CD4-positive, CD25-positive, alpha-beta regulatory T cell (primary cell): ENCODE data around the gene CYTH3. TPM values are rescaled to one million over a fixed set of nuclear protein-coding genes. Genes with fewer than 3 reads are reported as not detected.

Experiments used
- ATAC-seq, 2 donors: fragments of 150-1000 bp; cut with Tn5 transposase; one replicate each; pipeline ENCODE4 v1.10.0; 2021; ENCODE audit warnings: low read depth in 2 of 2, moderate number of reproducible peaks in 2 of 2, moderate library complexity in 1 of 2
- DNase-seq, 3 donors: peaks; one replicate each; pipeline versions ENCODE4 v3.0.0 to v3.0.0-alpha.2; 2012 to 2022; ENCODE audit warnings: mixed read lengths in 1 of 3
- H3K27ac ChIP-seq: one replicate; pipeline ENCODE4 v1.7.0; 2013; ENCODE audit warnings: mild to moderate bottlenecking, low read length; ENCODE audit not compliant: insufficient read depth, poor library complexity, severe bottlenecking
- H3K27me3 ChIP-seq: one replicate; pipeline ENCODE4 v1.7.0; 2013; ENCODE audit warnings: low read length; ENCODE audit not compliant: control insufficient read depth, insufficient read depth
- H3K36me3 ChIP-seq: one replicate; pipeline ENCODE4 v1.7.0; 2013; ENCODE audit warnings: mild to moderate bottlenecking, low read length, moderate library complexity; ENCODE audit not compliant: control insufficient read depth, insufficient read depth
- H3K4me1 ChIP-seq: 2 replicates; pipeline ENCODE4 v1.7.0; 2013; ENCODE audit warnings: mild to moderate bottlenecking, low read length; ENCODE audit not compliant: insufficient read depth, control insufficient read depth, poor library complexity, severe bottlenecking
- H3K4me3 ChIP-seq: one replicate; pipeline ENCODE4 v1.7.0; 2013; ENCODE audit warnings: low read depth, mild to moderate bottlenecking, low read length, moderate library complexity
- H3K9me3 ChIP-seq, 2 experiments: 1 replicate in 1 of 2; 2 replicates in 1 of 2; pipeline ENCODE4 v1.7.0; 2013; ENCODE audit warnings: low read length in 2 of 2, mild to moderate bottlenecking in 1 of 2, moderate library complexity in 1 of 2; ENCODE audit not compliant: control insufficient read depth in 2 of 2
- H3K27ac Mint-ChIP-seq, 3 donors: one replicate each; pipeline ENCODE4 v1.8.0; 2020 to 2022; ENCODE audit warnings: mild to moderate bottlenecking in 3 of 3, mixed read lengths in 3 of 3, moderate library complexity in 2 of 3
- H3K27me3 Mint-ChIP-seq: one replicate; pipeline ENCODE4 v1.8.0; 2022; ENCODE audit warnings: mild to moderate bottlenecking, mixed read lengths
- H3K36me3 Mint-ChIP-seq: one replicate; pipeline ENCODE4 v1.8.0; 2020; ENCODE audit warnings: mixed read lengths
- H3K4me1 Mint-ChIP-seq, 4 donors: one replicate each; pipeline ENCODE4 v1.8.0; 2020 to 2022; ENCODE audit warnings: mixed read lengths in 4 of 4, mild to moderate bottlenecking in 1 of 4
- H3K4me3 Mint-ChIP-seq, 4 donors: one replicate each; pipeline ENCODE4 v1.8.0; 2020 to 2022; ENCODE audit warnings: mild to moderate bottlenecking in 4 of 4, mixed read lengths in 4 of 4, moderate library complexity in 3 of 4
- H3K9me3 Mint-ChIP-seq, 7 donors: one replicate each; pipeline ENCODE4 v1.8.0; 2020 to 2022; ENCODE audit warnings: mixed read lengths in 7 of 7, mild to moderate bottlenecking in 3 of 7, moderate library complexity in 2 of 7
- polyA plus RNA-seq, 4 donors: library from polyadenylated mRNA; unstranded; fragments of 300-500 nt; fragmentation: Illumina TruSeq; gene quantifications; one replicate each; pipeline ENCODE4 v1.2.3, GENCODE V29; 2021
- total RNA-seq: library from RNA; stranded (reverse); gene quantifications from one replicate; pipeline ENCODE4 v1.2.3, GENCODE V29; 2022

CYTH3 gene
- total and polyA plus RNA-seq, 5 donors from 2014 or later: 1.4 to 14.3 (median 3.8) TPM

GRCh38 chr7:6279341-6279740, 6.9 kb upstream of the CYTH3 start:
- DNase-seq: no peak
- Histone ChIP-seq H3K4me3 (no peak overlapping the region), H3K9me3 (no peaks in the 10 kb centered on the region), H3K27ac (no peak overlapping the region), H3K36me3 (no peaks in the 10 kb centered on the region), H3K4me1 (no peaks in the 10 kb centered on the region), H3K27me3 (no peaks in the 10 kb centered on the region)
- H3K27ac Mint-ChIP-seq: peak overlapping the region in 1 of 3 donors; percentile 62
- no peak for ATAC-seq
- H3K36me3 Mint-ChIP-seq: no peaks in the 10 kb centered on the region
- H3K27me3 Mint-ChIP-seq: no peaks in the 10 kb centered on the region
- H3K4me3 Mint-ChIP-seq: no peak overlapping the region
- peaks cover 0 to under 1% (median 0%) of the 10 kb centered on the region in 7 donors for H3K9me3 Mint-ChIP-seq
- H3K4me1 Mint-ChIP-seq: peaks cover 0 to 8% (median 3%) of the 10 kb centered on the region in 4 donors

- no peak for DNase-seq
- Histone ChIP-seq H3K36me3 (no peaks in the 10 kb centered on the region), H3K4me1 (no peaks in the 10 kb centered on the region), H3K27ac (no peak overlapping the region), H3K27me3 (no peaks in the 10 kb centered on the region), H3K4me3 (no peak overlapping the region), H3K9me3 (no peaks in the 10 kb centered on the region)
- Mint-ChIP-seq H3K27ac (peak overlapping the region in 1 of 3 donors; percentile 62), H3K4me3 (no peak overlapping the region), H3K9me3 (no peaks in the 10 kb centered on the region), H3K4me1 (peaks cover 0 to 4% (median 2%) of the 10 kb centered on the region in 4 donors), H3K27me3 (no peaks in the 10 kb centered on the region), H3K36me3 (no peaks in the 10 kb centered on the region)
- ATAC-seq: no peak
Measured at GRCh38 chr7:6278749-6279310, 6.4 kb upstream of the CYTH3 start.

- Histone ChIP-seq H3K27ac (no peak overlapping the region), H3K9me3 (no peaks in the 10 kb centered on the region), H3K4me3 (no peak overlapping the region), H3K36me3 (no peaks in the 10 kb centered on the region), H3K27me3 (no peaks in the 10 kb centered on the region), H3K4me1 (peaks cover 3% of the 10 kb centered on the region)
- Mint-ChIP-seq H3K27ac (no peak overlapping the region), H3K36me3 (no peaks in the 10 kb centered on the region), H3K4me1 (peaks cover 0 to 7% (median 4%) of the 10 kb centered on the region in 4 donors), H3K9me3 (no peaks in the 10 kb centered on the region), H3K4me3 (peak overlapping the region in 1 of 4 donors; percentile 27), H3K27me3 (no peaks in the 10 kb centered on the region)
- DNase-seq (no peak), ATAC-seq (no peak)
Measured at GRCh38 chr7:6277476-6277875, 5.1 kb upstream of the CYTH3 start.

GRCh38 chr7:6276911-6277408, 4.5 kb upstream of the CYTH3 start:
- Mint-ChIP-seq H3K27me3 (no peaks in the 10 kb centered on the region), H3K4me1 (peaks cover 0 to 7% (median 4%) of the 10 kb centered on the region in 4 donors), H3K27ac (no peak overlapping the region), H3K4me3 (no peak overlapping the region), H3K36me3 (no peaks in the 10 kb centered on the region), H3K9me3 (no peaks in the 10 kb centered on the region)
- no peaks in the 10 kb centered on the region for H3K9me3 ChIP-seq
- H3K36me3 ChIP-seq: no peaks in the 10 kb centered on the region
- H3K4me1 ChIP-seq: peaks cover 4% of the 10 kb centered on the region
- DNase-seq: no peak
- no peak for ATAC-seq
- no peak overlapping the region for H3K27ac ChIP-seq
- no peak overlapping the region for H3K4me3 ChIP-seq
- H3K27me3 ChIP-seq: no peaks in the 10 kb centered on the region

- H3K4me1 ChIP-seq: peaks cover 17% of the 10 kb centered on the region
- H3K36me3 ChIP-seq: no peaks in the 10 kb centered on the region
- no peak for ATAC-seq
- H3K36me3 Mint-ChIP-seq: no peaks in the 10 kb centered on the region
- H3K27ac Mint-ChIP-seq: no peak overlapping the region
- peaks cover 4 to 23% (median 18%) of the 10 kb centered on the region in 4 donors for H3K4me1 Mint-ChIP-seq
- H3K27ac ChIP-seq: no peak overlapping the region
- DNase-seq: no peak
- H3K9me3 ChIP-seq: no peaks in the 10 kb centered on the region
- H3K27me3 ChIP-seq: peaks cover 11% of the 10 kb centered on the region
- H3K27me3 Mint-ChIP-seq: peaks cover 21% of the 10 kb centered on the region
- no peak overlapping the region for H3K4me3 ChIP-seq
- peak overlapping the region in 2 of 4 donors; percentile 29 to 78 for H3K4me3 Mint-ChIP-seq
- no peaks in the 10 kb centered on the region for H3K9me3 Mint-ChIP-seq
Measured at GRCh38 chr7:6274743-6275142, 2.3 kb upstream of the CYTH3 start.

- H3K4me3 Mint-ChIP-seq: peak overlapping the region; percentile 77 to 86 (median 80)
- peaks cover 24% of the 10 kb centered on the region for H3K27me3 Mint-ChIP-seq
- Histone ChIP-seq H3K9me3 (no peaks in the 10 kb centered on the region), H3K4me1 (peaks cover 17% of the 10 kb centered on the region), H3K27ac (no peak overlapping the region), H3K36me3 (no peaks in the 10 kb centered on the region), H3K27me3 (peaks cover 16% of the 10 kb centered on the region), H3K4me3 (no peak overlapping the region)
- ATAC-seq (no peak), DNase-seq (no peak)
- H3K9me3 Mint-ChIP-seq: no peaks in the 10 kb centered on the region
- no peak overlapping the region for H3K27ac Mint-ChIP-seq
- peaks cover 4 to 24% (median 20%) of the 10 kb centered on the region in 4 donors for H3K4me1 Mint-ChIP-seq
- no peaks in the 10 kb centered on the region for H3K36me3 Mint-ChIP-seq
Measured at GRCh38 chr7:6273917-6274630, 1.6 kb upstream of the CYTH3 start.

- Mint-ChIP-seq H3K4me1 (peaks cover 4 to 26% (median 21%) of the 10 kb centered on the region in 4 donors), H3K27ac (peak overlapping the region in 1 of 3 donors; percentile 32), H3K36me3 (no peaks in the 10 kb centered on the region), H3K27me3 (peaks cover 24% of the 10 kb centered on the region), H3K4me3 (peak overlapping the region; percentile 77 to 86 (median 80)), H3K9me3 (no peaks in the 10 kb centered on the region)
- Histone ChIP-seq H3K4me3 (no peak overlapping the region), H3K4me1 (peaks cover 17% of the 10 kb centered on the region), H3K27ac (no peak overlapping the region), H3K9me3 (no peaks in the 10 kb centered on the region), H3K27me3 (peaks cover 17% of the 10 kb centered on the region), H3K36me3 (no peaks in the 10 kb centered on the region)
- DNase-seq: no peak
- ATAC-seq: no peak
Measured at GRCh38 chr7:6273380-6273837, 985 bp upstream of the CYTH3 start.
